ENCODE measurements around the gene TTYH2. TPM values are rescaled to one million over a fixed set of nuclear protein-coding genes. Genes with fewer than 3 reads are reported as not detected.
A peak's percentile ranks its signal among the peaks of the same experiment; 100 is the strongest.

TTYH2 gene
- total and polyA plus RNA-seq, 5 donors from 2014 or later = 6.7 to 23.3 (median 10.8) TPM

- no peak for DNase-seq
Observed at GRCh38 chr17:74211141-74211911, 2.0 kb upstream of the TTYH2 start.

GRCh38 chr17:74211912-74212208, 1.5 kb upstream of the TTYH2 start:
- no peaks in the 10 kb centered on the region for H3K9me3 Mint-ChIP-seq
- H3K4me1 ChIP-seq (ENCODE audit: control insufficient read depth, insufficient read depth, low read length, poor library complexity, severe bottlenecking) = peaks cover 55% of the 10 kb centered on the region
- H3K4me3 ChIP-seq (ENCODE audit: low read depth, low read length) = no peak overlapping the region
- peaks cover 33% of the 10 kb centered on the region for H3K36me3 ChIP-seq (ENCODE audit: control insufficient read depth, insufficient read depth, low read length)
- peaks cover 6 to 78% (median 30%) of the 10 kb centered on the region in 4 donors for H3K4me1 Mint-ChIP-seq
- peaks cover 16% of the 10 kb centered on the region for H3K36me3 Mint-ChIP-seq
- H3K27me3 ChIP-seq (ENCODE audit: control insufficient read depth, insufficient read depth, low read length) = no peaks in the 10 kb centered on the region
- H3K27me3 Mint-ChIP-seq = no peaks in the 10 kb centered on the region
- peak overlapping the region; percentile 70 to 95 (median 83) for H3K27ac Mint-ChIP-seq
- H3K9me3 ChIP-seq (ENCODE audit: control insufficient read depth in 2 of 2, low read length in 2 of 2) = no peaks in the 10 kb centered on the region
- no peak for ATAC-seq (ENCODE audit: low read depth in 2 of 2)
- no peak for DNase-seq
- H3K4me3 Mint-ChIP-seq = peak overlapping the region; percentile 88 to 95 (median 92)
- no peak overlapping the region for H3K27ac ChIP-seq (ENCODE audit: insufficient read depth, low read length, poor library complexity, severe bottlenecking)

More at GRCh38 chr17:74211141-74211911, 2.0 kb upstream of the TTYH2 start:
- peaks cover 61% of the 10 kb centered on the region for H3K4me1 ChIP-seq (ENCODE audit: control insufficient read depth, insufficient read depth, low read length, poor library complexity, severe bottlenecking)
- H3K4me3 Mint-ChIP-seq = peak overlapping the region; percentile 88 to 95 (median 92)
- no peak for ATAC-seq (ENCODE audit: low read depth in 2 of 2)
- H3K4me3 ChIP-seq (ENCODE audit: low read depth, low read length) = no peak overlapping the region
- H3K9me3 ChIP-seq (ENCODE audit: control insufficient read depth in 2 of 2, low read length in 2 of 2) = no peaks in the 10 kb centered on the region
- H3K36me3 ChIP-seq (ENCODE audit: control insufficient read depth, insufficient read depth, low read length) = peaks cover 37% of the 10 kb centered on the region
- no peaks in the 10 kb centered on the region for H3K9me3 Mint-ChIP-seq
- peak overlapping the region; percentile 47 for H3K27ac ChIP-seq (ENCODE audit: insufficient read depth, low read length, poor library complexity, severe bottlenecking)
- peaks cover 6 to 76% (median 31%) of the 10 kb centered on the region in 4 donors for H3K4me1 Mint-ChIP-seq
- no peaks in the 10 kb centered on the region for H3K27me3 ChIP-seq (ENCODE audit: control insufficient read depth, insufficient read depth, low read length)
- peak overlapping the region; percentile 53 to 83 (median 70) for H3K27ac Mint-ChIP-seq
- peaks cover 15% of the 10 kb centered on the region for H3K36me3 Mint-ChIP-seq
- H3K27me3 Mint-ChIP-seq = no peaks in the 10 kb centered on the region

- H3K27ac Mint-ChIP-seq = peak overlapping the region; percentile 70 to 95 (median 90)
- DNase-seq = peak in 1 of 3 donors; percentile 11
- H3K9me3 Mint-ChIP-seq = no peaks in the 10 kb centered on the region
- H3K27me3 Mint-ChIP-seq = no peaks in the 10 kb centered on the region
- Histone ChIP-seq H3K4me3 (ENCODE audit: low read depth, low read length) (peak overlapping the region; percentile 65), H3K4me1 (ENCODE audit: control insufficient read depth, insufficient read depth, low read length, poor library complexity, severe bottlenecking) (peaks cover 52% of the 10 kb centered on the region), H3K9me3 (ENCODE audit: control insufficient read depth in 2 of 2, low read length in 2 of 2) (no peaks in the 10 kb centered on the region), H3K36me3 (ENCODE audit: control insufficient read depth, insufficient read depth, low read length) (peaks cover 28% of the 10 kb centered on the region), H3K27me3 (ENCODE audit: control insufficient read depth, insufficient read depth, low read length) (no peaks in the 10 kb centered on the region), H3K27ac (ENCODE audit: insufficient read depth, low read length, poor library complexity, severe bottlenecking) (peak overlapping the region; percentile 56)
- no peak for ATAC-seq (ENCODE audit: low read depth in 2 of 2)
- peaks cover 6 to 78% (median 30%) of the 10 kb centered on the region in 4 donors for H3K4me1 Mint-ChIP-seq
- H3K36me3 Mint-ChIP-seq = peaks cover 20% of the 10 kb centered on the region
- peak overlapping the region; percentile 88 to 95 (median 92) for H3K4me3 Mint-ChIP-seq
Observed at GRCh38 chr17:74212209-74212912, 1.0 kb upstream of the TTYH2 start.

GRCh38 chr17:74213861-74214391, 555 bp downstream of the TTYH2 start:
- no peaks in the 10 kb centered on the region for H3K9me3 Mint-ChIP-seq
- H3K4me1 Mint-ChIP-seq = peaks cover 6 to 66% (median 25%) of the 10 kb centered on the region in 4 donors
- DNase-seq = no peak
- no peaks in the 10 kb centered on the region for H3K9me3 ChIP-seq (ENCODE audit: control insufficient read depth in 2 of 2, low read length in 2 of 2)
- no peaks in the 10 kb centered on the region for H3K27me3 Mint-ChIP-seq
- peak overlapping the region in 2 of 3 donors; percentile 52 to 70 for H3K27ac Mint-ChIP-seq
- peaks cover 16% of the 10 kb centered on the region for H3K36me3 ChIP-seq (ENCODE audit: control insufficient read depth, insufficient read depth, low read length)
- H3K36me3 Mint-ChIP-seq = peaks cover 19% of the 10 kb centered on the region
- ATAC-seq (ENCODE audit: low read depth in 2 of 2) = no peak
- peak overlapping the region; percentile 88 to 95 (median 91) for H3K4me3 Mint-ChIP-seq
- no peaks in the 10 kb centered on the region for H3K27me3 ChIP-seq (ENCODE audit: control insufficient read depth, insufficient read depth, low read length)
- H3K4me3 ChIP-seq (ENCODE audit: low read depth, low read length) = peak overlapping the region; percentile 74
- peaks cover 52% of the 10 kb centered on the region for H3K4me1 ChIP-seq (ENCODE audit: control insufficient read depth, insufficient read depth, low read length, poor library complexity, severe bottlenecking)
- H3K27ac ChIP-seq (ENCODE audit: insufficient read depth, low read length, poor library complexity, severe bottlenecking) = peak overlapping the region; percentile 56

- H3K9me3 ChIP-seq (ENCODE audit: control insufficient read depth in 2 of 2, low read length in 2 of 2) = no peaks in the 10 kb centered on the region
- Mint-ChIP-seq H3K9me3 (no peaks in the 10 kb centered on the region), H3K4me1 (peaks cover 6 to 65% (median 22%) of the 10 kb centered on the region in 4 donors), H3K4me3 (peak overlapping the region; percentile 88 to 95 (median 91)), H3K27me3 (no peaks in the 10 kb centered on the region), H3K36me3 (peaks cover 19% of the 10 kb centered on the region), H3K27ac (peak overlapping the region in 2 of 3 donors; percentile 32 to 46)
- peaks cover 8% of the 10 kb centered on the region for H3K36me3 ChIP-seq (ENCODE audit: control insufficient read depth, insufficient read depth, low read length)
- H3K27me3 ChIP-seq (ENCODE audit: control insufficient read depth, insufficient read depth, low read length) = no peaks in the 10 kb centered on the region
- H3K4me3 ChIP-seq (ENCODE audit: low read depth, low read length) = peak overlapping the region; percentile 74
- DNase-seq (no peak), ATAC-seq (ENCODE audit: low read depth in 2 of 2) (no peak)
- H3K27ac ChIP-seq (ENCODE audit: insufficient read depth, low read length, poor library complexity, severe bottlenecking) = no peak overlapping the region
- peaks cover 52% of the 10 kb centered on the region for H3K4me1 ChIP-seq (ENCODE audit: control insufficient read depth, insufficient read depth, low read length, poor library complexity, severe bottlenecking)
Observed at GRCh38 chr17:74214484-74215341, 1.3 kb downstream of the TTYH2 start.

- Mint-ChIP-seq H3K36me3 (peaks cover 20% of the 10 kb centered on the region), H3K9me3 (no peaks in the 10 kb centered on the region), H3K27me3 (no peaks in the 10 kb centered on the region), H3K4me3 (peak overlapping the region; percentile 59 to 95 (median 86)), H3K27ac (peak overlapping the region in 2 of 3 donors; percentile 46 to 54), H3K4me1 (peaks cover 4 to 63% (median 18%) of the 10 kb centered on the region in 4 donors)
- DNase-seq (no peak), ATAC-seq (ENCODE audit: low read depth in 2 of 2) (no peak)
- Histone ChIP-seq H3K9me3 (ENCODE audit: control insufficient read depth in 2 of 2, low read length in 2 of 2) (no peaks in the 10 kb centered on the region), H3K36me3 (ENCODE audit: control insufficient read depth, insufficient read depth, low read length) (peaks cover 2% of the 10 kb centered on the region), H3K27me3 (ENCODE audit: control insufficient read depth, insufficient read depth, low read length) (no peaks in the 10 kb centered on the region), H3K27ac (ENCODE audit: insufficient read depth, low read length, poor library complexity, severe bottlenecking) (no peak overlapping the region), H3K4me1 (ENCODE audit: control insufficient read depth, insufficient read depth, low read length, poor library complexity, severe bottlenecking) (peaks cover 52% of the 10 kb centered on the region), H3K4me3 (ENCODE audit: low read depth, low read length) (no peak overlapping the region)
Observed at GRCh38 chr17:74215342-74215727, 2.0 kb downstream of the TTYH2 start.

GRCh38 chr17:74216505-74216904, 3.1 kb downstream of the TTYH2 start:
- no peak overlapping the region for H3K27ac ChIP-seq (ENCODE audit: insufficient read depth, low read length, poor library complexity, severe bottlenecking)
- H3K4me1 Mint-ChIP-seq = peaks cover 0 to 53% (median 14%) of the 10 kb centered on the region in 4 donors
- DNase-seq (no peak), ATAC-seq (ENCODE audit: low read depth in 2 of 2) (no peak)
- peaks cover 2% of the 10 kb centered on the region for H3K36me3 ChIP-seq (ENCODE audit: control insufficient read depth, insufficient read depth, low read length)
- H3K27me3 Mint-ChIP-seq = no peaks in the 10 kb centered on the region
- peak overlapping the region in 2 of 3 donors; percentile 26 to 36 for H3K27ac Mint-ChIP-seq
- no peak overlapping the region for H3K4me3 ChIP-seq (ENCODE audit: low read depth, low read length)
- H3K9me3 Mint-ChIP-seq = no peaks in the 10 kb centered on the region
- peaks cover 41% of the 10 kb centered on the region for H3K4me1 ChIP-seq (ENCODE audit: control insufficient read depth, insufficient read depth, low read length, poor library complexity, severe bottlenecking)
- no peaks in the 10 kb centered on the region for H3K27me3 ChIP-seq (ENCODE audit: control insufficient read depth, insufficient read depth, low read length)
- peak overlapping the region in 1 of 4 donors; percentile 90 for H3K4me3 Mint-ChIP-seq
- peaks cover 16% of the 10 kb centered on the region for H3K36me3 Mint-ChIP-seq
- no peaks in the 10 kb centered on the region for H3K9me3 ChIP-seq (ENCODE audit: control insufficient read depth in 2 of 2, low read length in 2 of 2)
